C1 segment of cervical spinal cord (tissue), 14 donors: ENCODE data around the gene DCLK3.

ENCODE experiments used
- DNase-seq, 14 donors: peaks; one replicate each; lab custom pipeline; 2025; lab: John Stamatoyannopoulos, UW

DCLK3 gene, protein sequence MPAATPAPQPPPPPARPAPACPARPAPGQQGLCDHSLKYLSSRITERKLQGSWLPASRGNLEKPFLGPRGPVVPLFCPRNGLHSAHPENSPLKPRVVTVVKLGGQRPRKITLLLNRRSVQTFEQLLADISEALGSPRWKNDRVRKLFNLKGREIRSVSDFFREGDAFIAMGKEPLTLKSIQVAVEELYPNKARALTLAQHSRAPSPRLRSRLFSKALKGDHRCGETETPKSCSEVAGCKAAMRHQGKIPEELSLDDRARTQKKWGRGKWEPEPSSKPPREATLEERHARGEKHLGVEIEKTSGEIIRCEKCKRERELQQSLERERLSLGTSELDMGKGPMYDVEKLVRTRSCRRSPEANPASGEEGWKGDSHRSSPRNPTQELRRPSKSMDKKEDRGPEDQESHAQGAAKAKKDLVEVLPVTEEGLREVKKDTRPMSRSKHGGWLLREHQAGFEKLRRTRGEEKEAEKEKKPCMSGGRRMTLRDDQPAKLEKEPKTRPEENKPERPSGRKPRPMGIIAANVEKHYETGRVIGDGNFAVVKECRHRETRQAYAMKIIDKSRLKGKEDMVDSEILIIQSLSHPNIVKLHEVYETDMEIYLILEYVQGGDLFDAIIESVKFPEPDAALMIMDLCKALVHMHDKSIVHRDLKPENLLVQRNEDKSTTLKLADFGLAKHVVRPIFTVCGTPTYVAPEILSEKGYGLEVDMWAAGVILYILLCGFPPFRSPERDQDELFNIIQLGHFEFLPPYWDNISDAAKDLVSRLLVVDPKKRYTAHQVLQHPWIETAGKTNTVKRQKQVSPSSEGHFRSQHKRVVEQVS

DNA sequence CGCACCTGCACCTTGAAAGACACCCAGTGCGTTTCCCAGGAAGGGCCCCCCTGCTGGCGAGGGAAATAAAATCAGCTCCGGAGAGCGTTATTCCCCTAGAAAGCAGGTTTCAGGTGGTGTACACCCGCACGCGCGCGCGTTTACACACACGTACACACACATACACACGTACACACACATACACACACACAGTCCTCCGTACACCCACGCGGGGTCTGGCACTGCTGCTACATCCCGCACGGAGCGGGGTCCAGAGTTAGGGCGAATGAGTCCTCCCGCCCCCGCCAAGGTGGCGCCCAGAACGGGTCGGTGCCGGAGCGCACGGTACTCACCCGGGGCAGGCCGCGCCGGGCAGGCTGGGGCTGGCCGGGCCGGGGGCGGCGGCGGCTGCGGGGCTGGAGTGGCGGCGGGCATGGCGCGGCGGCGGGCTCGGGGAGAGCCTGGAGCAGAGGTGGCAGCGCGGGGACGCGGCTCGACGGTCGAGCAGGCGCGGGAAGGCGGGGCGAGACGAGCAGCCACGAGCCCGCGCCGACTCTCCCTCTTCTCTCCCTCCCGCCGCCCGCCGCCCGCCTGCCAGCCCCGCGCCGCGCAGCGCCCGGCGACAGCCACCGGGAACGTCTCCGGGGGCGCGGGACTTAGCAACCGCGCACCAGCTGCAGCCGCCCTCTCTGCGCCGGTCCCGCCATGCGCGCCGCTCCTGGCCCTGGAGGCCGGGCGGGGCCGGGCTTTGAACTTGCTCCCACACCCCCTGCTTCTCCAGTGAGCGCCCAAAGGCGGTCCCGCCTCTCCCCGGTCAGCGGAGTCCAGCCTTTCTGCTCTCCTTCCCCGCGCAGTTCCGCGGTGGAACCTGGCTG lies at the start of gene DCLK3:
DCLK3 (minus strand) TSS at position 704 of the 854 bp plus-strand sequence; CDS start at position 414, 290 bp downstream.
- DNase-seq, result no peak

DNA sequence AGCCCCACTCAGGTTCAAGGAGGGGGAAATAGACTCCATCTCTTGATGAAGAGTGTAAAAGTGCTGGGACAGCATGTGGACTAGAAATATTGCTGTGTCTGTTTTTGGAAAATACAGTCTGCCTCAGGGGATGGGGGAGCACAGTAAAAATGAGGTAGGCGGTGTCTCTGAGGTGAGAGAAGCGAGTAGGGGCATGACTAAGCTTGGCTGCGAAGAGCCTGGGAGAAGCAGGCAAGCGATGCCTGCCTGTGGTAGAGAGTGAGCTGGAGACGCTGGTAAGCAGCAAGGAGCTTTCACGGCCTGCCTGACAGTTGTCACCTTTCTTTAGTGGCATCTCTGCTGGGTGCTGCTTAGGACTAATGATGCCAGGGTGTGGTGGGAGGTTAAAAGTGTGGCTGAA lies 49.0 kb upstream of the DCLK3 start:
- DNase-seq, result no peak

DNA sequence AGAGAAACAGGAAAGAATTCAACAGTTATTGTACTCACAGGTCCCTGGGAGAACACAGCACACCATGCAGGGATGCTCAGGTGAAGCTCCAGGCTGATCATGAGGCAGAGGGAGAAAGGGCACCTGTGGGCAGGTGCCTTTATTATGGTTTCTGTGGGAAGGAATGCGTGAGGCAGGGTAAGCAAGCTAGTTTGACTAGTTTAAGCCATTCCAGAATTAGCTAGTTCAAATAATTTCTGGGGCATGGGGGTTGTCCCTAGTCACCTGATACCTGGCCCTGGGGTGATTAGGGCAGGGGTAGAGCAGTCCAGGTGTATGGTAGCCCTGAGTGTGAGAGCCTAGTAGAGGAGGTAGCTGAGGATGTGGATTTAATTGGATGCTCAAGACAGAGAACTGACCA lies 47.9 kb upstream of the DCLK3 start:
- no peak for DNase-seq

DNA sequence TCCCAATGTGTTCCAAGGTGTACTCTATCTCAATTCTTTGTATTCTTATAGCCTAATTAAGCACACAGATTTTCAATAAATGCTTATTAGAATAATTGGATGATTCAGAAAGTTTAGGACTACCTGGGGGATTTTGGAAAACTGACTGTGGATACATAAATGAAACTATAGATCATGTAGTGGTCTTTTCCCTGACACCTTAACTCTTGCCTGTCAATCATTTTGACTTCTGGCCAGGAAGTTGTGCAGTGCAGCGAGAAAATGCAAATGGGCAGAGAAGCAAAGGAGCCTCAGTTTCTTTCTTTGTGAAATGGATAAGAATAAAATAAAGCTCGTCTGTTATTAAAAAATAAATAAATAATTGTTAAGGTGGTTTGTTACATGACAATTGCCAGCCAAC lies 47.4 kb upstream of the DCLK3 start:
- DNase-seq, result no peak

DNA sequence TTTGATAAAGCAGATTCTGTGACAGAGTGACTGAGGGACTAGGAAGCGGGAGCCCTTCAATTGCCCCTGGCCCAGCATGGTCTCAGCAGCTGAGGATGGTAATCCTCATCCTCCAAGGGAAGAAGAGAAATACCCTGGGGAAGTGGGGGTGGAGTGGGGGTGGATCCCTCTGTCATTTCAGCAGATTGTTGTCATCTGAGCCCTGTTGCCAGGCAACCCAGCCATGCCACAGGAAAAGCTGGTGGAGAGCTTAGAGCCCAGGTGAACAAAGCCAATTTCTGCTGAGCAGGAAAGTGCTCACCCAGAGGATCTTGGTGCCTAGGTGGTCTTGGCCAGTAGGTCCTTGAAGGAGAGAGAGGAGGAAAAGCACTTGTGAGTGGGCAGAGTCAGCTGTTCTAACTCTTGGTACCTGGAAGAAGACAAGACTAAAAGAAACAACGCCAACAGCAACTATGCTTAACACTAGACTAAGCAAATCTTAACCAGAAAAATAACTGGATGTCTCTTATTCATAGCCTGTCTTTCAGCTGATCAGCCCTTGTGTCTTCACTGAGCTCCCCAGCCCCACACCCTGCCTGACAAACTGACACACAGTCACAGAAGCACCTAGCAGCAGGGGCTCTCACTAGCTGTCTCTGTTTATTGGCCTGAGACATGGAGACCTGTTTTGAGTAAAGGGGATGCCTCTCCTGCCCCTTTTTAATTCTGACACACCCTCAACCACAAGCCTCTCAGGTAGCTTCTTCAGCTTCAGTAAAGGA lies 40.1 kb upstream of the DCLK3 start:
- DNase-seq, result no peak

DNA sequence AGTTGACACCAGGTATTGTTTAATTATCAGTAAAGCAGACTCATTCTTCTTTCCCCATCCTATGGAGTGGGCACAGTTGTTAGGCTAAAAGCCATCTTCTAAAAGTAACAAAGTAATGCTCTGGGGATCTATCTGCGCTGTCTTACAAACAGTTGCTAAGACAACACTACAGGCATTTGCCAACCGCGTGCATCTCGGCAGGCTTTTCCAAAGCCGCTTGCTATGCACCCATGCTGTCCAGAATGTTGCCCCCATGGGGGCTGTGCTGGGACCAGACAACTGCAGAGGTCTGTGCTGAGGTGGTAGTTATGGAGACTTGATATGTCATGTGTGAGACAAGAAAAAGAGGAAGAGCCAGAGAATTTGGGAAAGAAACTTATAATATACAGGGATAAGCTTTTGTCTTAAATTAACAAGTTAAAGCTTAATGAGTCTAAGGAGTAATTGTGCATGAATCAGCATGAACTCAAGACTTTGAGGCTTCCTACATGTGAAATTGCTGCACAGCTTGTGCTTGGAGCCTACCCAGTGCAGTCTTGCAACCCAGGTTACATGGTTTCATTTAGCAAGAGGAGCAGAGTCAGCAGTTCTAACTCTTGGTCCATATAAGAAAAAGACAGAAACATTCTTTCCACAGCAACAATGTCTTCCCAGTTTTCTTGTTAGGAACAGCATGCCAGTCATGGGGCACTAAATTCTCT lies 38.9 kb upstream of the DCLK3 start:
- DNase-seq, result no peak

DNA sequence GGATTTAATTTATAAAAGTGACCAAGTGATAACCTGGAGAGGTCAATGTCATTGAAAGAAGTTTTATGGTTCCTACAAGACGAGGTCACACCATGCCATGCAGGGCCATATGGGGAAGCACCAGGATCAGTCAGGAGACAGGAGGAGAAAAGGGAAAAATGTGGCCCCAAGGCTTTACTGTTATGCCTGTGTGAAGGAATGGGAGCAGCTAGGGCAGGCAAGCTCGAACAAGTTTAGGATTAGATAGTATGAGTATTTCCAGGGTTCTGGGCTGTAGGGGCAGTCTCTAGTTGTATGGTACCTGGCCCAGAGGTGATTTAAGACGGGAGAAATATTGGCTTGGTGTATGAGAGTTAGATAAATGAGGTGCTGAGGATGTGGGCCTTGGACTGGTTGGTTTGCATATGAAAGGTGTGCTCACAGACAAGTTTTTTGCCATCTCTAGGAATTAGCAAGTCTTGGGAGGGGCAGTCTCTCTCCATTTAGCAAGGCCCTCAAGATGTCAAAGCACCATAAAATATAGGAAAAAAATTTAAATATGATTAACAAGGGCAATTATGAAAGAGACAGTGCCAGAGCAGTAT lies 36.3 kb upstream of the DCLK3 start:
- no peak for DNase-seq

DNA sequence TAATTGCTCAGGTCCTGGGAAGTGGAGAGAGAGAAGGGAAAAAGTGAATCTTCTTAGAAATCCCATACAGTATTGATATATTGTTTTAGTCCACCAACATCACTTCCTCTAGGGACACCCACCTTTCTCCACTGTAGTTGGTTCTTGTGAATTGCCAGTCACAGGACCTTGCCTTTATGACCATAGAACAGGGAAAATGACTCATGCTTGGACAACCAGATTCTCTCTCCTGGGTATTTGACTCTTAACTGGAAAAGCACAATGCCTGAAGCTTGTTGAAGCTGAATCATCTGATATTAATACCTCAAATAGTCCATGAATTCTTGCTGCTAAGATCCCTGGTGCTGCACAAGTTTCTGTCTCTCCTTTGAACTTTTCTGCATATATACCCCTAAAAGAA lies 32.5 kb upstream of the DCLK3 start:
- DNase-seq, result no peak

DNA sequence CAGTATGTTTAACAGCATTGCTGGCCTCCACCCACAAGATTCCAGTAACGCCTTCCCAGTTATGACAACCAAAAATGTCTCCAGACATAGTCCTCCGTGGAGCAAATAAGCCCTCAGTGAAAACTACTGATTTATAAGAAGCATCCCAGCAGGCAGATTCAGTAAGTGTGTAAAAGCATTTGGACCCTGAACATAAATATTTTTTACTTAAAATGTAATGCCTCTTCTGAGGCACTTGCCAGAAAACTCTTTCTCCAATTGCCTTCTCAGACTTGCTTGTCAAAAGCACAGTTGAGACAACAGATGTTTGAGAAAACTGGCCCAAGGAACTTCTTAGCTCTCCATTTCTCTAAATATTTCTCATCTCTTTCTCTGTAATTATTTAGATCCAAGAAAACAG lies 31.8 kb upstream of the DCLK3 start:
- no peak for DNase-seq

DNA sequence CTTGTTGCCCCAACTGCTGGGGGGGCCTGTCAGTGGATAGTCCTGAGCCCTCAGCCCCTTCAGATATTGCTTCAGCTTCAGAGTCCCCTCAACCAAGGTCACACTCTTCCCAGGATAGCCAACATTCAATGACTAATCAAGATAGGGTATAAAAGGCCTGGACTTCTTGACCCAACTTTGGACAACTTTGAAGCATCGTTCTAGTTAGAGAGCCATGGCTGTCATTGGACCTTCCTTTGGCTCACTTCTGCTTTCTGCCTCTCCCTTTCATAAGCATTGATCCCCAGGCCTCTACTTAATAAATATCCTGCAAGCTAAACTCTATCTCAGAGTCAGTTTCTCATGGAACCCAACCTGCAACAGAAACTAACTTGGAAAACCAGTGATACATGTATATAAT lies 31.3 kb upstream of the DCLK3 start:
- no peak for DNase-seq

DNA sequence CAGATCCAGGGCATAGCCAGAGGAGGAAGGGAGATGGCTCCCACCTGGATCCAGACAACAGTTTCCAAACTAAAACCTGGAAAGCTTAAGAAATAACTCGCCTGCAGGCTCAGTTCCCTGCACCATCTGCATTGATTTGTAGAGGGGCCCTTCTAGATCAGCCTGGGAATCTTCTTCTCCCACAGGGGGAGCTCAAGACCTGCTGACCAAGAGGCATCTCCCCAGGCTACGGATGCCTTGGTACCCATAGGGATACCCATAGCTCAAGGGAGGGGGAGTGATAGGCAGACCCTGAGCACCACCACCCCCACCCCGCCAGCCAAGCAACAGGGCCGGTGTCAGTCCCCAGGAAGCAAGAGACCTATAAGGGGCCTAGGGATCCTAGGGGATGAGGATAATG lies 28.0 kb upstream of the DCLK3 start:
- DNase-seq, result no peak

DNA sequence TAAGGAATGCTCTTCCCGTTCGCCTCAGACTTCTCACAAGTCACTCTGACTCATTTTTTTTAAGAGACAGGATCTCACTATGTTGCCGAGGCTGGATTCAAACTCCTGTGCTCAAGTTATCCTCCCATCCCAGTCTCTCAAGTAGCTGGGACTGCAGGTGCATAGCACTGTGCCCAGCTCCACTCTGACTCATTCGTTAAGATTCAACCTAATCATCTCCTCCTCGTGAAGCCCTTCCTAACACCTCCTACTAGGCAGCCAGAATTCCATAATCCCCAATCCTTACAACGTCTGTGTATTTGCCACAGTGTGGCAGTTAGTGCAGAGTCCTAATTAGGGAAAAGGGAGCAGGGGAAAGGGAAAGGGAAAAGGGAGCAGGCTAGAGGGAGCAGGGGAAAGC lies 26.4 kb upstream of the DCLK3 start:
- no peak for DNase-seq

DNA sequence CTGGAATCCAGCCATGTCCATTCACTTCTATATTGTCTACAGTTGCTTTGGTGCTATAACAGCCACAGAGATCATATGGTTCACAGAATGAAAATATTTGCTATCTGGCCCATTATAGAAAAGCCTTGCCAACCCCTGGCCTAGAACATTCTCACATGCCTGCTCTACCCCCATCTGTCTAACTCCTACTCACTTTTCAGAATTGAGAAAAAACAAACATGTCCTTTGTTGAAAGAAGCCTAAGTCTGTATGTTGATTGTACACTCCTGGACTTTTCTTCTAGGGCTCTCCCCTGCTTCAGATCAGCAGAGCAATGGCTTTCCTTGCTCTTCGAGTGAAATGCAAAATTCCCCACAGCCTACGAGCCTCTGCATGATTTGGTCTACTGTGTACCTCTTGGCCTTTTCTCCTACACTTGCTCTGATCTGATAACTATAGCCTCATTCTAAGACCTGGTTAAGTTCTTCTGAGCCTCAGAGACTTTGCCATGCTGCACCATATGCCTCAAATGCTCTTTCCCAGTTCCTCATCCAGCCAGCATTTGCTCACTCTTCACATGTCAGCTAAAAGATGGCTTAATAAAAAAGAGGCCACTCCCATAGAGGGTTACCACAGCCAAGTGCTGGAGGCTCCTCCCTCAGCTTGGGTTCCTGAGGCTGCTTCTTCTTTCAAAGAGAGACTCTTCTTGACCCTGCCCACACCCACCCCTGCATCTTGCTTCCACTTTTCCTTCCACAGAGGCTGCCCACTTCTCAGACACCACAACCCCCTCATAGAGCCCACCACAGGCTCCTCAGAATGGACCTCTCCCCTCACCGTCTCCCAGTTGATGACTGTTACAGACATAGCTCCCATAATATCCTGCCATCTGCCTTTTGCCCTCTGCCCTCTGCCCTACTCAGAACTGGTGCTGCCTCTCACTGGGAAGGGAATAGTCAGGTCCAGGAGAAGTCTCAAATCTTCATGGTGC lies 22.9 kb upstream of the DCLK3 start:
- DNase-seq, result no peak

DNA sequence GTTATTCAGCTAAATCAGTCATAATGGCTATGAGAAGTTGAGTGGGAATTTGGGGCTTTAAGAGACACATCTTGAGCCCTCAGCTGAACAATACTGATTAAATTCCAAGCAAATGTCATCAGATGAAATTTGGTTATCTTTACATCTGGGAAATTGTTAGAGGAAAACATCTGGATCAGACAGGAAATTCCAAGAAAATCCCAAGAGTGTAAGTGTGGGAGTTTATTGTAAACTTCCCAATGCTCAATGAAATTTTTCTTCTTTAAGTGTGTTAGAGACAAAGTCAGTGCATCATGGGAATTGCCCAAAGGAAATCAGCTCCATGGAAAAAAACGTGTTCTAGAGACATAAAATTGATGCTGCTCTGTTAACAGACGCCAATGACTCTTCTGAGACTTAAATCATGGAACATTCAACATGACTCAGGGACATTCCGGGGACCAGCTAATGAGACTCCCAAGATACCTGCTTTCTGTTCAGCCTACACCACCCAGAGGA lies 19.8 kb upstream of the DCLK3 start:
- DNase-seq, result no peak

DNA sequence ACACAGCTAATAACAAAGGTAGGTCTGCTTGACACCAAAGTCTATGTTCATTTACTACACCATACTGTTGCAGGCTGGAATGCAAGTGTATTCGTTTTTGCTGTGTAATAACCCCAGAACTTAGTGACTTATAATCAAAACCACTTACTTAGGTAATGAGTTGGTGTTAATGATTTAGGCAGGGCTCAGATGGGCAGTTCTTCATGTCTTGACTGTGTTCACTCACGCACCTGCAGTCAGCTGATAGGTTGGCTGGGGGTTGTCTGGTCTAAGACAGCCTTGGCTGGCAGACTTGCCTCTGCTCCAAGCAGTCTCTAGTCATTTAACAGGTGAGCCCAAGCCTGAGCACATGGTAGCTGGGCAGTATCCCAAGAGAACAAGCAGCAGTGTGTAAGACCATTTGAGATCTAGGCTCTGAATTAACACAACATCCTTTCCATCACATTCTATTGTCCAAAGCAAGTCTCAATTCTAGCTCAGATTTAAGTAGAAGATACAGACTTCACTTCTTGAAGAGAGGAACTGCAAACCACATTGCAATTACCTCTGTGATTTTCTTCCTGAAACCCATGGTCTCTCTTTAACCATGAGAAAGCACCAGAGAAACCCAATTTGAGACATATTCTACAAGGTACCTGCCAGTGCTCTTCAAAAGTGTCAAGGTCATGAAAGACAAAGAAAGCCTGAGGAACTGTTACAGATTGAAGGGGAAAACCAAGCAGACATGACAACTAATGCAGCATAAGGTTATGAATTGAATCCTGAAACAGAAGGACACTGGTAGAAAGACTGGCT lies 13.3 kb upstream of the DCLK3 start:
- DNase-seq, result no peak

DNA sequence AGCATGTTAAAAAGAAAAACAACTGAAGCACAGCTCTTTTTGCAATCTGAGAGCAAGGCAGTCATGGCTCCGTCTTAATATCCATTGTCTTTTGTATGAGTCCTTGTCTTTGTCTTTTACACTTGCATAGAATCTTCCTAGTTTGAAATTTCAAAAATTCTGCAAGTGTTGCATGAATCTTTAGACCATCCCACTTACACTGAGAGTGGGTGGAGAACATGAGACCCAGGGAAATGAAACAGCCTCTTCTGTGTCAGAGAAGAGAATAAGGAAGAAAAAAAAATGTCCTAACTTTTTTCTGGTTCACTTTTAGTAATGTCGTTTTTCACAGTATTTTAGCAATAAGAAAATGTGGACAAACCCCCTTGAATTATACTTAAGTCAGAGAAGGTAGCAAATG lies 12.1 kb upstream of the DCLK3 start:
- no peak for DNase-seq

DNA sequence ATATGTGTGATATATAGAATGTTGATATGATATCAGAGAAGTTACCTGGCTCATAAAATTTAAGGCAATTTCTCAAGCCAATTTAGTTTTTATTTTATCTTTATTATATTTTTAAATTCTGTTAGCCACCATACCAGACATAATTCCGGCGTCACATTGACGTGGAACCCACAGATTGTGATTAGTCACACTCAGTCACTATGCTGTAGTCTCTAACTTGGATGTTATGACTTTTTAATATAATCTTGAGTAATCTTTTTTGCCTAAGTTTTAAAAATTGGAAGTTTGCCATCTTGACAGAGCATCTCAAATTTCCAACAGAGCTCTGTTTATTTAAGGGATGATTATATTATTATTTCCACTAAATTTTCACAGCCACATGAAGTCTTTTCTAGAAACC lies 9.7 kb upstream of the DCLK3 start:
- no peak for DNase-seq

DNA sequence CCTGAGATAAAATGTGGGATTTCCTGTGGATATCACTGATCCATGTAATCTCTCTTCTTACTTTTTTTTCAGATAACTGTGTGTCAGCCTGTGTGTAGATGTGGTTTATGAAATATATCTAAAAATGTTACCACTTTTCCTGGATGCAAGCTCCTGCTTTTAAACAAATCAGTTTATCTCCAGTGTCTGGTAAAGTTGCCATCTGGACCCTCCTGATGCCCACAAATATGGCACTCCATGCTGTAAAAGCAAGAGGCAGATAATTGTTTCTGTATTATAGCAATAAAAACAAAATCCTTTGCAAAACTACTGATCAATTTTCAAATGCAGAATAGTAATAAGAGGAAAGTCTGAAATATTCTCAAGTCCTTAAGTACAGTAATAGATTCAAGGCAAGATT lies 7.6 kb upstream of the DCLK3 start:
- no peak for DNase-seq
